HG03521 (cell line): ENCODE results near the gene SFMBT1.

ENCODE experiments used
- ATAC-seq: cut with Tn5 transposase; IDR thresholded peaks from one replicate; pipeline ENCODE4 v1.9.1; 2021; ENCODE audit warnings: mild to moderate bottlenecking, moderate library complexity; ENCODE audit not compliant: unreplicated experiment

SFMBT1 gene

DNA sequence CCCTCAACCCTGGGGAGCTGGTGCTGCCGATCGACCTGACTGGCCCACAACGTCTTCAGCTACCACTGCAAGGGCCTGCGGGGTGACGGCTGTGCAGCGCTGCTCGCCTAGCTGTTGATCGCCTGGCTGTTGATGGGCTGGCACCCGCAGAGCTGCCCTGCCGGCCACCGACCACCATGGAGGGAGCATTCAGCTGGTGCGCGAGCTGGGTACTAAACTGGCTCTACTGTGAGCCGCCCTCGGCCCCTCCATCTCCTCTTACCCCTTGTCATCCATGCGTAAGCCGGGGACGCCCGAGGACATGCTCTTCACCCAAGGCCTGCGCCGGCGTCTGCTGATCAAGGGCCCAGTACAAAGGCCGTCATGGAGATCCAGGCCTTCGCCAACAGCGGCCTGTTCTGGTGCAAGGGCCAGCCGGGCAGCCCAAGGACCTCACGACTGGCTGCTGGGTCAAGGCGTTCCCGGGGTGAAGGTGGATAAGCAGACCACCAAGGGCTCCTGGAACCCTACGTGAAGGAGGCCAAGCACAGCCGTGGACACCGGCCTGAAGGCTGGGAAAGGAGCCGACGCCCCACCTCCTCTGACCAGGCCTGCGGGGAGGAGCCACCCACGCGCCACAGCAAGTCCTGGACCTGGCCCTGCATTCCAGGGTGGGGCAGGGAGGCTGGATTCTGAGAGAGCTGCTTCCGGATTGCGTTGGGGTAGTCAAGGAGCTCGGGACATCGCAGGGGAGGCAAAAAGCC, 46.9 kb downstream of the SFMBT1 start:
- no peak for ATAC-seq

GRCh38 chr3:52990637-52991036, 55.2 kb downstream of the SFMBT1 start:
- ATAC-seq = no peak

GRCh38 chr3:52986938-52987337, 58.9 kb downstream of the SFMBT1 start:
- ATAC-seq = no peak

DNA sequence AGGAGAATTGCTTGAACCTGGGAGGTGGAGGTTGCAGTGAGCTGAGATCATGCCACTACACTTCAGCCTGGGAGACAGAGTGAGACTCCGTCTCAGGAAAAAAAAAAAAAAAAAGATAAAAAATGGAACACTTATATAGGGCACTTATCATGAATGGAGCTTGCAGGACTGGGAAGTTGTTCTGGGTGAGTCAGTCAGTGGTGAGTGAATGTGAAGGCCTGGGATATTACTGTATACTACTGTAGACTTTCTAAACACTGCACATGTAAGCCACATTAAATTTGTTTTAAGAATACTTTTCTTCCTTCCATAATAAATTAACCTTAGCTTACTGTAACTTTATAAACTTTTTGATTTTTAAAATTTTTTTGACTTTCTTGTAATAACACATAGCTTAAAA, 59.8 kb downstream of the SFMBT1 start:
- ATAC-seq = no peak

DNA sequence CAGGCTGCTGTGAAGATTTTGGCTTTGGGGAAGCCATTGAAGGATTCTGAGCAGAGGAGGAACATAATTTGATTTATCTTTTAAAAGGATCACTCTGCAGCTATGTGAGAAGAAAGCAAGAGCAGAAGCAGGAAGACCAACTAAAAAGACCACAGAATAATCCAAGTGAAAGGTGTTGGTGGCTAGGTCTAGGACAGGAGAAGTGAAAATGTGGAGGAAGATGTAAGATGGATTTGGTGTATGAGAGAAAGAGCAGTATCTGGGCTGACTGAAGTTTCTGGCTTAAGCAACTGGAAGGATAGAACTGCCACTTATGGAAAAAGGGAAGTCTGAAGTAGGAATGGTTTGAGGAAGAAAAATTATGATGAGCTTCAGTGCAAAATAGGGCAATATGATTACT, 62.0 kb downstream of the SFMBT1 start:
- ATAC-seq = no peak

DNA sequence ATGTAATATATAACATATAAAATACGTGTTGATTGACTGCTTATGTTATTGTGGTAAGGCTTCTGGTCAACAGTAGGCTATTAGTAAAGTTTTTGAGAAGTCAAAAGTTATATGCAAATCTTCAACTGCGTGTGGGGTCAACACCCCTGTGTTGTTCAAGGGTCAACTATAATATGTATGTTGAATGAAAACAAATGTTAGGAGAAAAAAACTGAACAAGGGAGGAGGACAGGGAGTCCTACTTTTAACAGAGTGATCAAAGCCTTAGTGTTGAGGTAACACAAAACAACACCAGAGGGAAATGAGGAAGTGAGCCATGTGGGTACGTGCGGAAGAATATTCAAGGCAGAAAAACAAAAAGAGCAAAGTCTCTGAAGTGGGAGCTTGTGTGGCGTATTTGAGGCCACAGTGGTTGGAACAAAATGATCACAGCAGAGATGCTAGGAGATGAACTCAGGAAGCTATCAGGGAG, 62.5 kb downstream of the SFMBT1 start:
- peak; percentile 72 for ATAC-seq

DNA sequence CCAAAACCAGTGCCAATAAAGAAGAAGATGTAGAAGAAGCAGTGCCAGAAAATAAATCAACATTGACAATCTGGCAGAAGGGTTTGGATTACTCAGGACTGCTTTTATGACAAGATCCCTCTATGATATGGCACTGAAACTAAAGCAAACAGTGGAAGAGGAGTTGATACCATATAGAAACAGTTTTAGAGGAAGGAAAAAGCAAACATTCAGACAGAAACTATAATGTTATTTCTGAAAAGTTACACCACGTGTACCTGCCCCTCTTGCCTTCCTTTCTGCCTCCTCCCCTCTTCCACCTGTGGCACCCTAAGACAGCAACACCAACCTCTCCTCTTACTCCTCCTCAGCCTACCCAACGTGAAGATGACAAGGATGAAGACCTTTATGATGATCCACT, 63.0 kb downstream of the SFMBT1 start:
- peak; percentile 22 for ATAC-seq

- ATAC-seq = no peak
Observed at GRCh38 chr3:52979190-52979983, 66.5 kb downstream of the SFMBT1 start.

DNA sequence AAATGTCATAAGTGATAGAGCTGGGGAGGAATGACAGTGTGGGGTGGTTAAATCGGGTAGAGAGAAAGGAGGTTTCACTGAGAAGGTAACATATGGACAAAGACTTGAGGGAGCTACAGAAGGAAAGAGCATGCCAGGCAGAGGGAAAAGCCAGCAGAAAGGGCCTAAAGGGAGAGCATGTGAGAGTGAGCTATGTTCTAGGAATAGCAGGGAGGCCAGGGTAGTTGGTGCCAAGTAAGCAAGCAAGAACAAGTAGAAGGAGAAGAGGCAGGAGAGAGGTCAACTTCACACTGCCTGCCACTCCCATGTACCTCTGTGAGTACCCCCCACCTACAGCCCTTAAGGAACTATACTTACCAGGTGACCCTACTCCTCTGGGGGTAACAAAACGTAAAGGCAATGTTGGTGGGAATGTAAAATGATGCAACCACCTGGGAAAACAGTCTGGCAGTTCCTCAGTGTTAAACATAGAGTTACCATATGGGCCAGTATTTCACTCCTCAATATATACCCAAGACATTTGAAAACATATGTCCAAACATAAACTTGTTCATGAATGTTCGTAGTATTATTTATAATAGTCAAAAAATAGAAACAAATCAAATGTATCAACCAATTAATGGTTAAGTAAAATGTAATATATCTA, 67.6 kb downstream of the SFMBT1 start:
- no peak for ATAC-seq

DNA sequence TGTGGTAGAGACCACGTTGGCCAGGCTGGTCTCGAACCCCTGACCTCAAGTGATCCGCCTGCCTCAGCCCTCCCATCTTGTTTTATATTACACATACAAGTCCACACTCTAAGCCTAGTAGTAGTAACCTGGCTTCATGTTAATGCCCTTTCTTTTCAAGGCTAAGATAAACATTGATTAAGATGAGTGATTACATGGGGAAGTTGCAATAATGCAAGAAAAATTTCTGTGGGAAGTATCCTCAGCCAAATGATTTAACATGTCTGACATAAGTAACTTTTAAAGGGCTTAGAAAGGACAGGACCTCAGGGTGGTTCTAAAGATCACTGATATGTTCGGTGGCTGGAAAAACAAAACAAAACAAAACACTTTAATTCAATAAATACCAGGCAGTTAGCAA, 72.1 kb downstream of the SFMBT1 start:
- no peak for ATAC-seq

GRCh38 chr3:52971895-52972294, 74.0 kb downstream of the SFMBT1 start:
- no peak for ATAC-seq

- no peak for ATAC-seq
Observed at GRCh38 chr3:52967398-52967797, 78.5 kb downstream of the SFMBT1 start.

DNA sequence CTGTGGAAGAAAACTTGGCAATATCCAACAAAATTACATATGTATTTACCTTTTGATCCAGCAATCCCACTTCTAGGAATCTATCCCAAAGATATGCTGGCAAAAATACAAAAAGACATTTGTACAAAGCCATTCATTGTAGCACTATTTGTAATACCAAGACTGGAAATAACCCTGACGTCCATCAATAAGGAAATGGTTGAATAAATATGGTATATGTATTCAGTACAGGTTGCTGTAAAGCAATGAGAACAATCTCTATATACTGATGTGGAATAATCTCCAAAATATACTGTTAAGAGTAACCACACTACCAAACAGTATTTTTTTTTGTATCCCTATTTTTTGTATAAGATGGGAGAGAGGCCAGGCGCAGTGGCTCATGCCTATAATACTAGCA, 83.7 kb downstream of the SFMBT1 start:
- no peak for ATAC-seq

GRCh38 chr3:52959773-52960172, 86.1 kb downstream of the SFMBT1 start:
- no peak for ATAC-seq

DNA sequence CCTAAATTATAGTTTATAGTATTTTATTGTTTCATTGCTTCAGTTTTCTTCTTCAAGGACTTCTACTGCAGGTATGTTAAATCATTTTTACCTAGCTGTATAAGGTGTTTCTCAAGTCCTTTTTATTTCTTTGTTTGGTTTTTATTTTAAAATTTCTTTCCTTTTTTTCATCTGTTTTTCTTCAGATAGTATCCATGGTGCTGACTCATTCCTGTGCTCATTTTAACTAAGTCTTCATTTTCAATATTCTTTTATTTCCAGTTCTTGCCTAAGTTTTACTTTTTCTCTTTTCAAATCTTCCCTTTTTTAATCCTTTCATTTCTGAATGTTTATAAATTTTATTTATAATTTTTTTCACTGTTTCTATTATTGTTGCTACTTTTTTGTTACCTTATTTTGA, 106.3 kb downstream of the SFMBT1 start:
- no peak for ATAC-seq

DNA sequence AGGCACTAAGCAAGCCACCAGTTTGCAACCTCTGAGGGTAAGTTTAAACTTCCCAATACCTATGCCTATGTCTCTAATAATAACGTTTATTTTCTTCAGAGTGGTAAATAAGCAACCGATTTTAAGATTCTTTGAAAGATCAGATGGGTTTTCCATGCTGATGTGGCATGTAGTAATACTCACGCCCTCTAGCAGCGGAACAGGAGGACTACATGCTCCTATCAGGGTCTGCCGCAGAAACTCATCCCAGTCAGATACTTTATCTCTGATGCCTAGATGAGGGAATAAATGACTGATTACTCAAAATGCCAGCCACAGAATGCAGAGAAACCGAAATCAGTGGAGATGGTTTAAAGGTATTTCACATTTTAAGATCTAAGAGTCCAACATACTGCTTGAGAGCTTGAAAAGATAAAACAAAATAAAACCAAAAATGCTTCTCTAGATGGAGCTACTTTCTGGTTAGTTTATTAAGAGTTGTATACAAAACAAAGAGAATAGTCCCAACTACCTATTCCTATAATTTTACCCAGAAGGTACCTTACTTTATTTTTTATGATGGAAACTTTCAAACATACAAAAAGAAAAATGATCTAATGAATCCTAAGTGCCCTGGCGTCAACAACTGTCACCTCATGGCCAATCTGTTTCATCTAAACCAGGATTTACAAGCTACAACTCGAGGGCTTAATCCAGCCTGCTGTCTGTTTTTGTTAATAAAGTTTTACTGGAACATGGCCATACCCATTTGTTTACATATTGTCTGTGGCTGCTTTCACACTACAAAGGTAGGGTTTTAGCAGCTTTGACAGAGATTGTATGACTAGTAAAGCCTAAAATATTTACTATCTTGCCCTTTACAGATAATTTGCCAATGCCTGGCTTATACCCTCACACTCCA, 111.0 kb downstream of the SFMBT1 start:
- ATAC-seq = no peak

DNA sequence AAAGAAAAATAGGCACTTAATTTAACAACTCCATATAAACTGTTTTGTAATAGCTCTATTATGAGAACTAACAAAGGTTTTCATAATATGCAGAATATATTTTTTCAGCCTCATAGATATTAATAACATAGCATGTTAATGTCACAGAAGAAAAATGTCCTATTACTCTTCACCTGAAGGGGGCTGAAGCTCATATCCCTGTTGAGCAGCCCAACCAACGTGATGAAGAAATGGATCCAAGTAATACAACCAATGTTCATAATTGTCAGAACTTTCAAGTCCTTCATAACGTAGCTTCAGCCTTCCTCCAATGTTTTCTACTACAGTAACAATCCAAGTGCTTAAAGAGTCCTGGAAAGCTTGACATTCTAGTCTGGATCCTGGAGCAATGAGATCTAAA, 114.0 kb downstream of the SFMBT1 start:
- ATAC-seq = no peak

GRCh38 chr3:52931328-52931727, 114.5 kb downstream of the SFMBT1 start:
- ATAC-seq = no peak

GRCh38 chr3:52930748-52931147, 115.1 kb downstream of the SFMBT1 start:
- ATAC-seq = no peak

GRCh38 chr3:52926554-52926953, 119.3 kb downstream of the SFMBT1 start:
- ATAC-seq = no peak
